HEK293 (cell line): Measurements from ENCODE around the gene SLC6A6.

ENCODE experiments used
- BCL11A ChIP-seq: fragments of 450-650 bp; formaldehyde crosslinking; IDR thresholded peaks from 2 replicates; pipeline ENCODE4 v1.5.1; 2016; ENCODE audit warnings: low read depth, missing biosample characterization, missing genetic modification characterization
- KLF8 ChIP-seq: fragments of 450-650 bp; formaldehyde crosslinking; IDR thresholded peaks from 2 replicates; pipeline ENCODE4 v1.5.1; 2016; ENCODE audit warnings: missing biosample characterization, missing genetic modification characterization
- PRDM1 ChIP-seq: fragments of 450-650 bp; formaldehyde crosslinking; IDR thresholded peaks from 2 replicates; pipeline ENCODE4; 2016; ENCODE audit warnings: missing biosample characterization, missing genetic modification characterization
- ZNF362 ChIP-seq: fragments of 450-650 bp; formaldehyde crosslinking; IDR thresholded peaks from 2 replicates; pipeline ENCODE4 v1.5.1; 2016; ENCODE audit warnings: missing biosample characterization, missing genetic modification characterization
- TF ChIP-seq, protein P1 (sequence below): fragments of 450-650 bp; IDR thresholded peaks from 2 replicates; pipeline ENCODE4 v1.5.1; 2018; ENCODE audit warnings: missing biosample characterization, mild to moderate bottlenecking, missing genetic modification characterization
- TF ChIP-seq, protein P2 (sequence below): fragments of 450-650 bp; formaldehyde crosslinking; IDR thresholded peaks from 2 replicates; pipeline ENCODE4 v1.5.1; 2016; ENCODE audit warnings: missing biosample characterization, missing genetic modification characterization

DNA sequence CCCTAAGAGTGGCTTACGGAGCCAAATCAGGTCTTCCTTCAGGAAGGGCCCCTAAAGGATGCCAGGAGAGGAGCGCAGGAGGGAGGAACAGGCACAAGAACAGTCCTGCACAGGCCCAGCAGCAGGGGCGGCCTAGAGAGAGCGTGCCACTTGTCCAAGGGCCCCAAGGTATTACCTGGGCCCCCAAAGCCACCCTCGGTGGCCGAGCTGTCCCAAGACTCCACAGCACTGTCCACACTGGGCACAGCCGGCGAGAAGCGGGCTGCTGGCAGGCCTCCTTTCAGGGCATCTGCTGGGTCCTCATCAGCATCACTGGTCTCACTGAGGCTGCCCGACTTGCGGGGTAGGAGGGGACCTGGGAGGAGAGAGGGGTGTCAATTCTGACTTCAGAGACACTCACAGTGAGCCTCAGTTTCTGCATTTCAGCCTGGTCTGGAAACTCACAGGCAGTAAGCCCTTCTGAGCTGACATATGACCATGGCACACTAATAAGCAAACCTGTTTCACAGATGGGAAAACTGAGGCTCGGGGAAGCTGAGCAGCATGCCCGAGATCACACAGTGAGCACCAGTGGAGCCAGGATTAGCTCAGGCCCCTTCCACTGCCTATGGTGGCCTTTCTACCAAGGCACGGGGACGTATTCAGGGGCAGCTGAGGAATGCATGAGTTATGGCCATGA, 104.4 kb downstream of the SLC6A6 start:
- TF ChIP-seq BCL11A (no peak), ZNF362 (no peak), PRDM1 (no peak), KLF8 (no peak)
- TF ChIP-seq, protein P1, sequence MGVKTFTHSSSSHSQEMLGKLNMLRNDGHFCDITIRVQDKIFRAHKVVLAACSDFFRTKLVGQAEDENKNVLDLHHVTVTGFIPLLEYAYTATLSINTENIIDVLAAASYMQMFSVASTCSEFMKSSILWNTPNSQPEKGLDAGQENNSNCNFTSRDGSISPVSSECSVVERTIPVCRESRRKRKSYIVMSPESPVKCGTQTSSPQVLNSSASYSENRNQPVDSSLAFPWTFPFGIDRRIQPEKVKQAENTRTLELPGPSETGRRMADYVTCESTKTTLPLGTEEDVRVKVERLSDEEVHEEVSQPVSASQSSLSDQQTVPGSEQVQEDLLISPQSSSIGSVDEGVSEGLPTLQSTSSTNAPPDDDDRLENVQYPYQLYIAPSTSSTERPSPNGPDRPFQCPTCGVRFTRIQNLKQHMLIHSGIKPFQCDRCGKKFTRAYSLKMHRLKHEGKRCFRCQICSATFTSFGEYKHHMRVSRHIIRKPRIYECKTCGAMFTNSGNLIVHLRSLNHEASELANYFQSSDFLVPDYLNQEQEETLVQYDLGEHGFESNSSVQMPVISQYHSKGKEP, result no peak
- TF ChIP-seq, protein P2, sequence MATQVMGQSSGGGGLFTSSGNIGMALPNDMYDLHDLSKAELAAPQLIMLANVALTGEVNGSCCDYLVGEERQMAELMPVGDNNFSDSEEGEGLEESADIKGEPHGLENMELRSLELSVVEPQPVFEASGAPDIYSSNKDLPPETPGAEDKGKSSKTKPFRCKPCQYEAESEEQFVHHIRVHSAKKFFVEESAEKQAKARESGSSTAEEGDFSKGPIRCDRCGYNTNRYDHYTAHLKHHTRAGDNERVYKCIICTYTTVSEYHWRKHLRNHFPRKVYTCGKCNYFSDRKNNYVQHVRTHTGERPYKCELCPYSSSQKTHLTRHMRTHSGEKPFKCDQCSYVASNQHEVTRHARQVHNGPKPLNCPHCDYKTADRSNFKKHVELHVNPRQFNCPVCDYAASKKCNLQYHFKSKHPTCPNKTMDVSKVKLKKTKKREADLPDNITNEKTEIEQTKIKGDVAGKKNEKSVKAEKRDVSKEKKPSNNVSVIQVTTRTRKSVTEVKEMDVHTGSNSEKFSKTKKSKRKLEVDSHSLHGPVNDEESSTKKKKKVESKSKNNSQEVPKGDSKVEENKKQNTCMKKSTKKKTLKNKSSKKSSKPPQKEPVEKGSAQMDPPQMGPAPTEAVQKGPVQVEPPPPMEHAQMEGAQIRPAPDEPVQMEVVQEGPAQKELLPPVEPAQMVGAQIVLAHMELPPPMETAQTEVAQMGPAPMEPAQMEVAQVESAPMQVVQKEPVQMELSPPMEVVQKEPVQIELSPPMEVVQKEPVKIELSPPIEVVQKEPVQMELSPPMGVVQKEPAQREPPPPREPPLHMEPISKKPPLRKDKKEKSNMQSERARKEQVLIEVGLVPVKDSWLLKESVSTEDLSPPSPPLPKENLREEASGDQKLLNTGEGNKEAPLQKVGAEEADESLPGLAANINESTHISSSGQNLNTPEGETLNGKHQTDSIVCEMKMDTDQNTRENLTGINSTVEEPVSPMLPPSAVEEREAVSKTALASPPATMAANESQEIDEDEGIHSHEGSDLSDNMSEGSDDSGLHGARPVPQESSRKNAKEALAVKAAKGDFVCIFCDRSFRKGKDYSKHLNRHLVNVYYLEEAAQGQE (tag by site-specific recombination), result no peak
